HG03025 (cell line): ENCODE data around the gene PAX8.
"Not testable (repeated sequence)": the region's sequence is repeated elsewhere in the genome, so short reads cannot be mapped to it uniquely, and the experiment has no call there.

Source experiments
- ATAC-seq: cut with Tn5 transposase; IDR thresholded peaks from one replicate; pipeline ENCODE4 v1.9.1; 2021; ENCODE audit warnings: mild to moderate bottlenecking, moderate library complexity; ENCODE audit not compliant: unreplicated experiment, low FRiP score

The PAX8 gene

GRCh38 chr2:113278742-113279139 is at the start of gene PAX8:
PAX8 (minus strand) TSS chr2:113278921; CDS start chr2:113278394, 527 bp downstream.
- ATAC-seq = no peak

GRCh38 chr2:113328043-113328442 is 49.3 kb upstream of the PAX8 start:
- no peak for ATAC-seq

DNA sequence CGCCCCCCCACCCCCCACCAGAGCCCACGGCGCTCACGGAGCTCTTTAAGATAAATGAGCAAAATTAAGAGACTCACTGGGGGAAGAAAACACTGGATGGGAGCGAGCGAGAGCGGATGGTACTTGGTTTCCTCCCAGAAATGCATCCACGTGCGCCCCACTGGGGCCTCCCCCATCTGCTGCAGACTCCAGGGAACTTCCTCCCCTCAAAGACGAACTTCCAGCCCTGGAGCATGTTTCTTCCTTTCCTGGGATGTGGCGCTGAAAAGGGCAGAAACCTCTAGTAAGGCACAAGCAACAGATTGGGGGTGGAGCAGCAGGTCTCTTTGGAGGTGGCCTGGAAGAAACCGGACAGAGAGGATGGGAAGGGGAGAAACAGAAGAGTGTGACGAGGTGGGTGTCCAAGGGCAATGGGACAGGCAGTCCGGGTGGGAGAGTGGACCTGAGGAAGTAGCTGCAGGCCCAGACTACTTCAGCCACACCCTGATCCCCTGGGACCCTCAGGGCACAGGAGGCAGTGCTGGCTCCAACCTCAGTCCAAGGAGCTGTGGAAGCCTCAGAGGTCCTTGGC is 46.5 kb upstream of the PAX8 start:
- not testable (repeated sequence) for ATAC-seq

- ATAC-seq = no peak
Measured at GRCh38 chr2:113324684-113325160, 46.0 kb upstream of the PAX8 start.

- not testable (repeated sequence) for ATAC-seq
Measured at GRCh38 chr2:113323129-113323528, 44.4 kb upstream of the PAX8 start.

- not testable (repeated sequence) for ATAC-seq
Measured at GRCh38 chr2:113320106-113320505, 41.4 kb upstream of the PAX8 start.

DNA sequence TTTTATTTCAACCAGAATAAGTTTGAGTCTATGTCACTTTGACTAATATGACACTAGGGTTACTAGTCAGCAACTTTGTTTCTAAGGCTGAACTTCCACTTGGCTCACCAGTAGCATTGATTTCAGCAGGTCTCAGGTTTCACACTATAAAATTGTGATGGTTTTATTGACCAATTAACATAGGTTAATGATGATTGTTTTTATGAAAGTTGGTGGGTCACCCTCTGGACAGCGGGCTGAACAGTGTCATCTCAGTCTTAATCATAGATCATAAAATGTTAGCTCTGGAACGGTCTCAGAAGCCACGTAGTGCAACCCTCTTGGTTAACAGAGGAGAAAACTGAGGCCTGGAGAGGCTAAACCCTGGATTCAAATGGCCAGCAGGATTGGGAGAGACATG is 40.2 kb upstream of the PAX8 start:
- not testable (repeated sequence) for ATAC-seq

DNA sequence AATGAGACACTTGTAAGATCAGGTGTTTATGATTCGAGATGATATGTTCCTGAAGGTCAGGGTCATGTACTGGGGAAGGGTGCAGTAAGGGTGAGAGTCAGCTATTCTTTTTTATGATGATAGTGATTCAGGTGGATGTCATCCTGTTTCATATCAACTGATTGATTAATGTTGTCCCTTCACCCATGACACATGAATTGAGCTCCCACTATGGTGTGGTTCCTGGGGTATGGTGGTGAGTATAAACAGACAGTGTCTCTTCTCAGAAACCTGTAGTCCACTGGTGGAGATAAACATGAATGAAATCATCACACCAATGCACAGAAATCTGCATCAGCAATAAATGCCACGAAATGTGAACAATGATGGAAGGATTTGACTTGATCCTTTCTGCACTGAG is 37.4 kb upstream of the PAX8 start:
- no peak for ATAC-seq

- not testable (repeated sequence) for ATAC-seq
Measured at GRCh38 chr2:113314663-113315062, 35.9 kb upstream of the PAX8 start.

- not testable (repeated sequence) for ATAC-seq
Measured at GRCh38 chr2:113314176-113314575, 35.5 kb upstream of the PAX8 start.

DNA sequence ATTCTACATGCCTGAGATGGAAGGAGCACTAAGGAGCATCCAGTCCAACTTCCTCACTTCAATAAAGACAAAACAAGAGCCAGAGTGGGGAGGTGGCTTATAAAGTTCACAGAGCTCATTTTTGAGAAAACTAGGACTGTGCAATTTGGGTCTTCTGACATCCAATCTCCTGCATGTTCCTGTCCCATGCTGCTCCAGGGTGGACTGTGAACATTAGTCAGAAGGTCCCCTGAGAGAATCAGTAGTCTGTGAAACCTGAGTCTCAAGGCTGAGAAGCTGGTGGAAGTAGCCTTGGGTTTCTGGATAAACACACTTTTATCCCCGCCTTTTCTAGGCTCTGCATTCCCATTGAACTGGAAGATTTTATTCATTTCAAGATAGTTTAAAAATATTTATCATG is 33.1 kb upstream of the PAX8 start:
- not testable (repeated sequence) for ATAC-seq

DNA sequence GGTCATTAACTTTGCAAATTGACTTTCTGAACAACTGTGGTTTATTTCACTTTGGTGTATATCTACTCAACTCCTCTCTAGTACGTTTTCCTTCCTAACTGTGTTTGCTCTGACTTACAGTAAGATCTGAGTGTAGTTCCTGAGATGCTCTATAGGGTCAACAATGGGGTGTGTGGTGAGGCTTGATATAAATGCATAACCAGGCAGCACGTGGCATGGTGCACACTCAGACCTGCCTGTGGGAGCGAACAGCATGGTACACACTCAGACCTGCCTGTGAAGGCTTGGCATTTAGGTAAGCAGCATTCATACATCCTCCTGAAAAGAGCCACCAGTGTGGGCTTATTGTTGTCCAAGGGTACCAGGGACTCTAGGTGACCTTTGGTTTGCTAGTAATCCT is 32.5 kb upstream of the PAX8 start:
- not testable (repeated sequence) for ATAC-seq

DNA sequence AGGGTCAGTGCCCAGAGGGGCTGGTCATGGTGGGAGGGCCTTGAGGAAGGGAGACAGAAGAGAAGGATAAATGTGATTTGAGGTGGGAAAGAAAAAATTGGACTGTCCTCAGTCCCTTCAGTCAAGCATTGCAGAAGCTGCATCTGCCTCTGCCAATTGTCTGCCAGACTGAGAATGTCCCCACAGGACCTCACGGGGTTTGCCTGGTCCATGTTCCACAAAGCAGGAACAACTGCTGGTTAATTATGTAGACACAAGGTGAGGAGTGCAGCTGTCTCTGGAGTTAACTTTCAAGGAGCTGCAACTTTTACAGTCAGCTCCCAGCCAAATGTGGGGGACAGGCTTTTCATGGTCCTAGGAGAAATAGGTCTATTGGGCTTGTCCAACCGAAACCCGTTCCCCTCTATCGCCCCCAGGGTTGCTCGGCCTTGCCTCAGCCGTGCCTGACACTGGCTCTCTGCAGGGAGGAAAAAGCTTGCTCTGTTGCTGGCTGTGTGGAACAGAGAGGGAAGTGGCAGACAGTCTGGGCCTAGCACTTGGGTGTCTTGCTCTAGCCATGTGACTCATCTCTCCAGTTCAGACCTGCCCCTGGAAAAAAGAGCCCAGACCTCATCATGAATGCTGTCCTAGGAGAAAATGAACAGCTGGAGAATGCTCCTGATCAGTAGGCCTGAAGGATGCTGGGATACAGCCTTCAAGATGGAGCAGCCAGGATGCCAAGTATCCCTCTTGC is 31.1 kb upstream of the PAX8 start:
- no peak for ATAC-seq

DNA sequence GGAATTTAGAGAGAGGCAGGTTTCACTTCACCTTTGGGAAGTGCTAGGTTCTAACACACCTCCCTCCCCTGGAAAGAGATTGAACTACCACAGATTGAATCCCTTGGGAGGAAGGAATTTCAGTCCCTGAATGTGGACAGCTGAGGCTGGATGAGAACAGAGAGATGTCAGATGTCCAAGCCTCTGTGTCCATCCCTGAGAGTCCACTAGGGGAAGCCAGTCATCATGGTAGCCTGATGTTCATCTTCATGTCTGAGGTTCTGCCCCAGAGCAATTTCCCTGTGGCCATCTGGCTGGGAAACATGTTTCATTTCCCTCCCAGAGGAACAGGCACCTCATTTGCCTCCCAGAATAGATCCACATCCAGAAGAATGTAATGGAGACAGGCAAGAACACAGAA is 30.1 kb upstream of the PAX8 start:
- ATAC-seq = not testable (repeated sequence)

GRCh38 chr2:113306207-113306606 is 27.5 kb upstream of the PAX8 start:
- not testable (repeated sequence) for ATAC-seq

DNA sequence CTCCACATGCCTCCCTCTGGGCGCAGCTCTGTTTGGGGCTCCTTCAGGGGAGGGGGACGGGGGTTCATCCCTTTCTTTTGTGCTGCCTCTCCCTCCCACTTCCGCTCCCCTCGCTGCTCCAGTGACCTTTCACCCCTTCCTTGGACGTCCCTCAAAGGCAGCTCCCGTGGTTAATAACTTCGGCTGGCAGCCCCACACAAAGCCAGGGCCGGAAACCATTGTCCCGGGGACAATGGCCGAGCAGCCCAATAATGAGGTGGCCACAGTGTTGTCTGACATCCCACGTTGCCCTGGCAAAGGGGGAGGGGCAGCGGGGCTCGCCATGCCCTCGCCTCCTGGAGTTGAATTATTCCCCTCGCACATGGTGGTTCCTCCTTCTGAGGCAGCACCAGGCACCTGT is 27.0 kb upstream of the PAX8 start:
- not testable (repeated sequence) for ATAC-seq

DNA sequence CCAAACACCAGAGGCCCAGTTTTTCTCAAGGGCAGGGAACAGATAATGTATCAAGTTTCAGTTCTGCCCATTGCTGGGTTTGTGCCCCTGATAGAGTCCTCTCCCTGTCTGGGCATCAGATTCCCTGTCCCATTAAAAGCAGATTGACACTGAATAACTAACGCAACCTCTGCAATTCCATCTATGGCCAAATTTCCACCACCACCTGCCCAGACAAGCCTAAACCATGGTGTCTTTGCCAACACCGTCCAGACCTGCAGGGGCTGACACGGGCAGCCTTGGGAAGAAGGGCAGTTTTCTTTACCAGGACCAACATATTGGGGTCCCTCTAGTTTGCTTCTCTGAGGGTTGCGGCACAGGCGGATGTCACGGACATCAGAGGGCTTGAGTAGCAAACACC is 26.4 kb upstream of the PAX8 start:
- ATAC-seq = no peak

GRCh38 chr2:113304702-113305101 is 26.0 kb upstream of the PAX8 start:
- no peak for ATAC-seq

GRCh38 chr2:113302216-113302980 is 23.7 kb upstream of the PAX8 start:
- ATAC-seq = not testable (repeated sequence)

DNA sequence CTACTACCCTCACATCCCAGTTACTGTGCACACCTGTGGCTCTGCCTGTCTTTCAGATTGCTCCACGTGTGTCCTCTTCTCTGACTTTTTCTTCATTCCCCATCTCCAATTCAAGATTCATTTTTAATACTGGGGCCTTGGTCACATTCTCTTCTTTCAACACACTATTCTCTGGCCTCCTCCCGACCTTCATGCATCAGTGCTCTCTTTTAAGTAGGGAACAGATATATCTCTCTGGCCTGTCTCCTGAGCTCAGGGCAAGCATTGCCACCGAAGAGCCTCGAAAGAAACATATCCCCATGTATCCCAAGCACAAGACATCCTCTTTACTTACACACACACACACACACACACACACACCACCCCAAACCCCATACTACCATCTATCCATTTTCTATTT is 21.6 kb upstream of the PAX8 start:
- no peak for ATAC-seq

DNA sequence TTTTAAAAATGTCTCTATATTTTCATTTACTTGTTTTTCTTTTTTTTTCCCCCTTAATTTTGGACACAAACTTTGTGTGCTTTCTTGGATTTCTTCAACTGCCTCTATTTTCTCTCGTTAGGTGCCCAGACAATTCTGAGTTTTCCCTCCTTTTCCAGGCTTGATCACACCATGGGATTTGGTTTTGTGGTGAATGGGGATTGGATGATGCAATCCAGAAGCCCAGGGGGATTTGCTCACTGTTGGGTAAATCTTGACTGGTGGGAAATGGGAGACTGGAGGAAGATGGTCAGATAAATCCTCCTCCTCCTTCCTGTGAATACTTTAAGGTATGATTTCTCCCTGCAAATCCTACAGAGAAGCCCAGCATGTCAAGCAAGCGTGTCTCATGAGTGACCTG is 19.5 kb upstream of the PAX8 start:
- ATAC-seq = no peak
